ENCODE data around the gene RARRES1. TPM values are rescaled to one million over a fixed set of nuclear protein-coding genes. Genes with fewer than 3 reads are reported as not detected.
A peak's percentile ranks its signal among the peaks of the same experiment; 100 is the strongest.
"Not testable (repeated sequence)": the region's sequence is repeated elsewhere in the genome, so short reads cannot be mapped to it uniquely, and the experiment has no call there.

Gene RARRES1
- total RNA-seq, 1 experiment from 2014 or later: not detected

DNA sequence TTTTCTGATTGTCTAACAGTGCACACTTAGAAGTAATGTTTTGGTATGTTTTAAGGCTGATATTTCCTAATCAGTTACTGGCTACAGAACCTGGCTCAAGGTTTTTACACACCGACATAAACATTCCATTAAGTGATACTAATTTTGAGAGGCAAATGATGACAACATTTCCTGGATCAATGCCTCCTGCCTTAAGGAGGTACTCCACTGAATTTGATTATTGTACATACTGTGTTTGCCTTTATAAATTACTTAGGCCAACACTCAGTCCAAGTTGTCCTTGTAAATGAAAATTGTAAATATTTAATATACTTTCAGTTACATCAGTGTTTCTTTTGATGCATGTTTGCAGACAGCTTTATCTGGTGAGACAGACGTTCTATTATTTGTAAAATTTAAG is 35.6 kb downstream of the RARRES1 start:
- no peak for DNase-seq (ENCODE audit: low spot score)

GRCh38 chr3:158693866-158694456 is 38.3 kb downstream of the RARRES1 start:
- DNase-seq (ENCODE audit: low spot score): not testable (repeated sequence)

DNA sequence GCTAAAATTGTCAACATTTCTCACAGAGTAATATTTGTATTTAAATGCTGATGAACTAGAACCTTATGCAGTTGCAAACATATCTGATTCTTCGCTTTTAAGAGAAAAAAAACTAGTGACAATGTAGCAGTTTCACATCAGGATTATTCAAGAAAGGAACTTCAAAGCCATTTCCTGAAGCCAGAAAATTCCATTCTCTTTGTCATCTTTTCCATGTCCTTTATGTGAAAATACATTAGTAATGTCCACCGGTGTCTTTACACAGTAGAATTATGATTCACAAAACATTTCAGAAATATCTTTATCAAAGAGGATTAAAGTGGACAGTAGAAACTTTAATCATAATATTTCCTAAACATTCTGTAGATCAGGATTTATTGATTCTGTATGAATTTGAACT is 47.1 kb downstream of the RARRES1 start:
- no peak for DNase-seq (ENCODE audit: low spot score)

DNA sequence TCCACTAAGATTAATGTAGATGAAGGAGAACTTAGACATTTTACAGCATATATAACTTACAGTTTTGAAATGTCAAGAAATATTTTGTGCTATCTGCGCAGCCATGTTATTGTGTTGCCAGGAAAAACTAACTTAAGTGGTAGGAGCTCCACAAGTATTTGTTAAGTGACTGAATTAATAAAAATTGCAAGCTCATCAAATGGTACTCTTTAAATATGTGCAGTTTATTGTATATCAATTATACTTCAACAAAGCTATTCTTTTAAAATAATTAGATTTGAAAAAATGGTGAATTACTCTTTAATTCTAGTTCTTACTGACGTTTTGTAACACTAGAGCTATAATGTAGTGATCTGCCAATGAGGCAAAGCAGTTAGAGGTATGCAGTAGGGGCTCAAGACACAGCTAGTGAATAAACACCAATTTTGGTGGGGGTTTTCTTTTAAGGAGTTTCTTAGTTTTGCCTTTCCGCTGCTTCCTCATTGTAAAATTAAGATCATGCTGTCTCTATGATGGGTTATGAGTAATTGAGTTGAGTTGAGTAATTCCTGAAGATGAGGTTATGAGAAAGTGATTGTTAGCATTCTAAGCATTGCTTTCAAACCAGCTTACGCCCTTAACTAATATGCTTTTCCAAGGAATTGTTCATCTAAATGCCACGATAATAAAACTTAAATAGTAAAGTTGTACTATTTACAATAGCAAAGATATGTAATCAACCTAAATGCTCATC is 48.9 kb downstream of the RARRES1 start:
- no peak for DNase-seq (ENCODE audit: low spot score)

DNA sequence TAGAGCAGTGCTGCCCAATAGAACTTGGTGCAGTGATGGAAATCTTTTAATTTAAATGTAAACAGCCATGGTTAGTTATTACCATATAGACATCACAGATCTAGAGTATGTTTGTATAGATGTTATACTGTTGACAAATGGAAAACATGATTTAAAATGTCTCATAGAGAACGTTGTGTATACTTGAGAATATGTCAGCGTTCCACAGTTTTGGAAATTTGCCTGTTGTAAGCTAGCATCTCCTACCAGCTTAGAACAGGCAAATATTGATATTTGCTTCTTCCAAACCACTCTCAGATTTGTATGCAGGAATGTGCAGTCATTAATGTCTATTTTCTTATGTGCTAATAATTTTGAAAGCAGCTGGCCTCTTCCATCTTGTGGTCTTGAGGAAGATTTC is 51.4 kb downstream of the RARRES1 start:
- no peak for DNase-seq (ENCODE audit: low spot score)

DNA sequence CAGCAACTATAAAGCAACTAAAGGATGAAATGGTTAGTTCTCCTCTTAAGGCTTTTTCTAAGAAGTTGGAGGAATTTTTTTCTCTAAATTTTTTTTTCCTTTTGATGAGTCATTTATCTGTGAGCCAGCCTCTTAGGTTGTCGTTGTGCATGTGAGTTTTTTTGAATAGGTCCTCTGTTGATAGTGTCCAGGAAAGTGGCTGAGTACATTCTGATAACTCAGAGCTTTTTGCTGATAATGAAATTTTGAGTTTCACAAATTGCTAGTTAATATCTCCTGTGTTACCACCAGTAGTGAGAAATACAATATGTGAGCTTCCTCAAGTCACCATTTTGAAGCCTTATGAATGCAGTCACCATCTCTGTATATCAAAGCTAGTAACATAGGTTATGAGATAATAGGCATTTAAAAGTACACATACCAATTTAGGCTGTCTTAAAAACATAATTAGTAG is 52.7 kb downstream of the RARRES1 start:
- DNase-seq (ENCODE audit: low spot score): peak; percentile 29

- no peak for DNase-seq (ENCODE audit: low spot score)
Measured at GRCh38 chr3:158678687-158679086, 53.6 kb downstream of the RARRES1 start.

GRCh38 chr3:158672215-158673176 is 59.8 kb downstream of the RARRES1 start, which contains the start of gene LXN:
Gene LXN (minus strand): TSS chr3:158672648. CDS start chr3:158672478, 170 bp downstream.
- peak; percentile 3 for DNase-seq (ENCODE audit: low spot score)

GRCh38 chr3:158671821-158672214 is 60.4 kb downstream of the RARRES1 start:
- DNase-seq (ENCODE audit: low spot score): no peak

GRCh38 chr3:158668506-158668905 is 63.8 kb downstream of the RARRES1 start:
- DNase-seq (ENCODE audit: low spot score): no peak

DNA sequence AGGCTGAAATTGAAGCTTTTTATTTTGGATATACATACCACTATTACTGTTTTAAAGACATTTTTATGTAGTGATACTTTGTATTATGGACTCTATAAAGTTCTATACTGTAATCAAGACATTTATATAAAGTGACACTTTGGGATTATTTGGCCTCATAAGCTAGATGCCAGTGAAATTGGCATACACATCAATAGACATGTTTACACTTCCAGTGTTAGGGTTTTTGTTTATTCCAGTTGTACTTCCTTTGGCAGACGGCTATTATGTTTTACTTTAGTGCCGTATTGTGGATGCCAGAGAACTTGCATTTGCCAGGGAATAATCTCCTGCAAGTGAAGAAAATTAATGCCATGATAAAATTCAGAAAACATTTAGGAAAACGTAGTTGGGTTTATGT is 65.8 kb downstream of the RARRES1 start:
- DNase-seq (ENCODE audit: low spot score): no peak

DNA sequence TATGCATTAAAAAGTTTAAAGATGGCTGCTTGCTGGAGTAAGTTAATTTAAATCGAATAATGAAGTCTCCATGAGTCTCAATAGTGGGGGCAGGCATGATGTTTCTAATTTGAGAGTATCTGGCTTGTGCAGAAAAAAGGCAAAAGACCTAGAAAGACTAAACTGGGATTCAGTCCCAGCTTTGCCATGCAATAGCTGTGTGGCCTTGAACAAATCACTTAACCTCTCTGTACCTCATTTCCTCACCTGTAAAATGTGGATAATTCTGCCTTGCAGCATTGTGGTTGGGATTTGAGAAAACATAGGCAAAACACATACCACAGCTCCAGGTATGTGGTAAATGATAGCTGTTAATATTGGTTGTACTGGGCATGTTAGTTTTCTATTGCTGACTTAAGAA is 68.4 kb downstream of the RARRES1 start:
- DNase-seq (ENCODE audit: low spot score): no peak

GRCh38 chr3:158663246-158663645 is 69.0 kb downstream of the RARRES1 start:
- no peak for DNase-seq (ENCODE audit: low spot score)

DNA sequence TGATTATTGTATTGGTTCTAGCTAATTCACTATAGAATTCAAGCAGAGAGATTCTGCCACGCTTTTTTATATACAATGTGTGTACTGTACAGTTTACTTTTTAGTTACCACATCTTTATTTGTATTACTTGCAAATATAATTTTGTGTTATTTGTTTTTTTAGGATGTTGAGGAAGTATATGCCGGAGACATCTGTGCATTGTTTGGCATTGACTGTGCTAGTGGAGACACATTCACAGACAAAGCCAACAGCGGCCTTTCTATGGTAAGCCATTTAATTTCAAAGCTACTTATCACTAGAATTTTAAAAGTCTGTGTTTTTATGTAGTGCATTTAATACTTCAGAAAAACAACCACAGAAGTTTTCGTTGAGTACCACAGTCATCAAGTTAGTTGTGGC is 71.5 kb downstream of the RARRES1 start:
- no peak for DNase-seq (ENCODE audit: low spot score)

DNA sequence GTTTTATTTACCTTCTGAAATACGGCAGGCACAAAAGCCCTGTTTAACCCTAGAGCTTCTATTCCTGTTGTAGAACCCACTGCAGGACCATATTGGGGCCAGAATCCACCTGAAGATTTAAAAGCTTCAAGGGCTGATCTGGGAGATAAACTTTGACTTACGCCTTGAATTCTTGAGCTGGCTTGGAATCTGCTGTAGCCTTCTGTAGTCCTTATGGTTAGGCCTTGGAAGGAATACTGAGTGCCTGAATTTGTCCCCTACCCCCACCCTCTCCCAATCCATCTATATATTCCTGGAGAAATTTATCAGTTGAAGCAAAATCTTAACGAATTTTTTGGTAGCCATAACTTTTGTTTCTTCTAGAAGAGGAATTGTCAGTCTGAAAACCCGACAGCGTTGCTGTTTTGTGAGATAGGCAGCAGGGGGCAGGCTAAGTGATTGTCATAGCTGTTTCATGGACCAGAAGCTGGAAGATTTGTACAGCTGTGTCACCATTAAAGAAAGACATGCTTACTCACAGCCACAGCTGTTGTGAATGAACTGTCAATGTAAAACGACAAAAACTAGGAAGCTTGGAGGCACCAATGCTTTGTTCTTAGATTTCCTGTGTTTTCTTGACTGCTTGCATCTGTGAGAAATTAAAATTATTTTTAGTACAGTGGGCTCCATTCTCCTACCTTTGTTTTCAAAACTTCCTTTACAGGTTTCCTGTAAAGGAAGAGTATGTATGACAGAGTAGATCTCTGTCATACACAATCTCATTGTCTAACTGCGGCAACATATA is 72.6 kb downstream of the RARRES1 start:
- DNase-seq (ENCODE audit: low spot score): peak; percentile 82

DNA sequence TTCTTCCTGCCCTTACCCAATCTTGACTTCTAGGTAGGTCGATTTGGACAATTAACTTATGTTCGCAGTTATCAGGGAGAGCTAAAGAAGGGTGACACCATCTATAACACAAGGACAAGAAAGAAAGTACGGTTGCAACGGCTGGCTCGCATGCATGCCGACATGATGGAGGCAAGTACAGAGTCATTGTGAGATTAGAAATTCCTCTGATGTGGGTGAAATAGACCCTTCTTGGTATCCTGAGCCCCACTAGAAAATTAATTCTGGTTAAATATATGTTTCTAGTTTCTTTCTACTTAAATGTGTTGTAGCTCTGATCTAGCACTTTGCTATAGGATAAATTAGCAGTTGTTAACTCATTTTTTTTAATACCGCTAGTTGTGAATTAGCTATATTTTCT is 73.4 kb downstream of the RARRES1 start:
- no peak for DNase-seq (ENCODE audit: low spot score)

DNA sequence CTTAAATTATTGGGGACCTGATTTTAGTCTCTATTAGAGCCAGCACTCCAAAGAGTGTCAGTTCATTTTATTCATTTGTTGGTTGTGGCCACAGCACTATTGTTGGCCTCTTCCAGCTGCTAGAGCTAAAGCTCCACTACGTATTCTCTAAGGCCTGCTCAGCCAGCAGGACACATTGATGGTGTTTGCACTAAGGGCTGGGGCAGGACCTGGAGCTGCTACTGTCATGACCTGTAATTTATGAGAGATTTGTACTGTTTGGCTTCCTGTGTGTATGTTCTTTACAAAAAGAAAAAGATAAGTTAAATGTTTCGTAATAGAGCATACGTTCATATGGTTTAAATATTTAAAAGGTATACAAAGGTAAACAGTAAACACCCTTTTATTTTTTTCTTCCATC is 79.8 kb downstream of the RARRES1 start:
- no peak for DNase-seq (ENCODE audit: low spot score)

DNA sequence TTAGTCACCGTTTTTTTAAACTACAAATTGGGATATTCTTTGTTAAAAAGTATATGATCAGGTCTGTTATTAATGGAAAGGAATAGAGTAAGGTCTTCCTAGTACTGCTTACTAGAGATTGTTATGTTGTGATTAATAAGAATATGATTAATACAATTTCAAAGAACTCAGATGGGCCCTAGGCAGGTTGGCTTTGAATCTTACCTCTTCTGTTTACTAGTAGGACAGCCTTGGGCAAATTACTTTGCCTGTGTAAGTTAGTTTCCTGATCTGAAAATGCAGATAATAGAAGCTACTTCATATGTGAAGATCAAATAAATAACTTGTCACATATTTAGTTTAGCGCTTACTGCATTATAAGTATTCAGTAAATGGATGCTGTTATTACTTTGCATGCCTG is 81.1 kb downstream of the RARRES1 start:
- no peak for DNase-seq (ENCODE audit: low spot score)

GRCh38 chr3:158649791-158650190 is 82.5 kb downstream of the RARRES1 start:
- no peak for DNase-seq (ENCODE audit: low spot score)
